Spleen (tissue), 11 donors: Measurements from ENCODE around the gene DNAJB6. TPM values are rescaled to one million over a fixed set of nuclear protein-coding genes. Genes with fewer than 3 reads are reported as not detected.

Source experiments
- DNase-seq: peaks from one replicate; pipeline ENCODE4 v3.0.0-alpha.2; 2020
- H3K27ac ChIP-seq, 8 donors: fragments of 200-600 bp; sonication (generic) in 7 of 8; 1 replicate in 4 of 8; 2 replicates in 4 of 8; pipeline versions ENCODE4 v1.5.0 to v1.8.0; 2016 to 2021; ENCODE audit warnings: inconsistent platforms in 4 of 8, mild to moderate bottlenecking in 4 of 8, moderate library complexity in 1 of 8
- H3K27me3 ChIP-seq, 7 donors: fragments of 200-600 bp; sonication (generic) in 6 of 7; replicated peaks in 1 of 7; 1 replicate in 4 of 7; 2 replicates in 3 of 7; pipeline versions ENCODE4 v1.5.0 to v1.8.0; 2016 to 2021; ENCODE audit warnings: inconsistent platforms in 3 of 7, mild to moderate bottlenecking in 1 of 7
- H3K36me3 ChIP-seq, 6 donors: fragments of 200-600 bp; sonication (generic) in 5 of 6; 1 replicate in 4 of 6; 2 replicates in 2 of 6; pipeline versions ENCODE4 v1.5.0 to v1.8.0; 2016 to 2021; ENCODE audit warnings: inconsistent platforms in 2 of 6
- H3K4me1 ChIP-seq, 6 donors: fragments of 200-600 bp; sonication (generic) in 5 of 6; 1 replicate in 3 of 6; 2 replicates in 3 of 6; pipeline versions ENCODE4 v1.5.0 to v1.8.0; 2016 to 2021; ENCODE audit warnings: inconsistent platforms in 3 of 6
- H3K4me3 ChIP-seq, 8 donors: fragments of 200-600 bp; sonication (generic) in 7 of 8; 1 replicate in 4 of 8; 2 replicates in 4 of 8; pipeline versions ENCODE4 v1.5.0 to v1.8.0; 2016 to 2021; ENCODE audit warnings: inconsistent platforms in 4 of 8, mild to moderate bottlenecking in 4 of 8, moderate library complexity in 2 of 8
- H3K9me3 ChIP-seq, 8 donors: fragments of 200-600 bp; sonication (generic) in 7 of 8; 1 replicate in 4 of 8; 2 replicates in 4 of 8; pipeline versions ENCODE4 v1.5.0 to v1.8.0; 2016 to 2021; ENCODE audit warnings: inconsistent platforms in 4 of 8
- POLR2A ChIP-seq, 3 donors: fragments of 450-650 bp; IDR thresholded peaks; one replicate each; pipeline ENCODE4 v1.5.1; 2017; ENCODE audit warnings: antibody characterized with exemption in 3 of 3, mild to moderate bottlenecking in 1 of 3
- POLR2AphosphoS5 ChIP-seq, 3 donors: sonication (generic); formaldehyde crosslinking; IDR thresholded peaks; one replicate each; pipeline ENCODE4 v1.5.1; 2017; ENCODE audit warnings: antibody characterized with exemption in 3 of 3
- WGBS, 5 donors: extraction: QIAGEN DNeasy Blood & Tissue Kit in 3 of 5; methylation state at CpG; one replicate each; pipeline versions ENCODE4 v1.1.5 to v1.1.7; 2013 to 2018; 5-methylcytosine and 5-hydroxymethylcytosine counted together
- intact Hi-C: fragments of 100-400 bp; cut with DNase I; formaldehyde crosslinking; loops from one replicate; pipeline ENCODE4 v1.15.0; 2023; ENCODE audit warnings: low total_unique reads
- polyA plus RNA-seq, 3 donors: library from polyadenylated mRNA; stranded (reverse); fragments of 200-250 nt; gene quantifications; one replicate each; pipeline ENCODE4 v1.2.1, GENCODE V29; 2013
- total RNA-seq, 7 donors: library from RNA; depleted of rRNA in 3 of 7; stranded (reverse); fragments of >200 nt in 3 of 7; fragmentation: NEBNext Ultra II Directional in 4 of 7; extraction: Animal tissue kit (Norgen Biotek cat#: 25700) in 4 of 7; gene quantifications; one replicate each; pipeline versions ENCODE4 v1.1.0 to v1.2.1, GENCODE V29; 2016 to 2021
- TF ChIP-seq, protein P1 (sequence below), 11 experiments: fragments of 200-600 bp in 7 of 11; fragments of 450-650 bp in 4 of 11; sonication (generic) in 4 of 11; IDR thresholded peaks in 8 of 11; conservative IDR thresholded peaks in 3 of 11; 1 replicate in 7 of 11; 2 replicates in 4 of 11; pipeline versions ENCODE4 v1.4.0 to v1.8.0; 2016 to 2021; ENCODE audit warnings: antibody characterized with exemption in 11 of 11, inconsistent platforms in 4 of 11, mild to moderate bottlenecking in 1 of 11
- donor health status: healthy with polysubstance abuse.
- donor health status: DM: no; HTN: no; CAD: no; lungs with moderate emphysema.
- donor health status: DM: no; HTN: no; CAD: no.
- donor health status: Bipolar disorder and iron deficiency.
- donor health status: healthy.
- donor health status: DM: no; HTN: no; CAD: no.
- donor health status: DM: yes; HTN: yes; CAD: no.

DNAJB6 gene
- total and polyA plus RNA-seq, 10 donors: 37.7 to 115 (median 92.0) TPM

DNA sequence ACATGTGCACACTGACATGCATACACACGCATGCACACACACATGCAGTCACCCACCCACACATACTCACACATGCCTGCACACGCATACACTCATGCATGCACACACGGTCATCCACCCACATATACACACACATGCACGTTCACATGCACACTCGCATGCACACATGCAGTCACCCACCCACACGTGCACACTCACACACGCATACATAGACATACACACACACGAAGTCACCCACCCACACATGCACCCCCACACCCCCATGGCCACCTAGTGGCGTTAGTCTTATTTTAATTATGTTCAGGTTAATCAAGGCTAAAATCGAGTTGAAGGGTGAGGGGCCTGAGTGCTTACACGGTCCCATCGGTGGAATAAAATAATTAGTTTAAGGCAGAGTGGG, 96.8 kb downstream of the DNAJB6 start:
- intact Hi-C loops: loop anchor here (5.0 kb wide), 1 partner anchor 444 kb away; no protein-coding TSS in a partner anchor
- peak; percentile 43 for DNase-seq
- TF ChIP-seq POLR2A (IDR thresholded peaks at IDR 0.05) (no peak), POLR2AphosphoS5 (IDR thresholded peaks at IDR 0.05) (no peak)
- Histone ChIP-seq H3K27me3 (peaks cover 0 to 8% (median 0%) of the 10 kb centered on the region in 7 donors), H3K4me1 (peaks cover 7 to 13% (median 10%) of the 10 kb centered on the region in 6 donors), H3K27ac (no peak overlapping the region), H3K9me3 (no peaks in the 10 kb centered on the region), H3K36me3 (no peaks in the 10 kb centered on the region), H3K4me3 (no peak overlapping the region)
- 81 to 86% (median 82%) methylated on average over 12 of the region's 12 CpGs for WGBS, 5 donors

DNA sequence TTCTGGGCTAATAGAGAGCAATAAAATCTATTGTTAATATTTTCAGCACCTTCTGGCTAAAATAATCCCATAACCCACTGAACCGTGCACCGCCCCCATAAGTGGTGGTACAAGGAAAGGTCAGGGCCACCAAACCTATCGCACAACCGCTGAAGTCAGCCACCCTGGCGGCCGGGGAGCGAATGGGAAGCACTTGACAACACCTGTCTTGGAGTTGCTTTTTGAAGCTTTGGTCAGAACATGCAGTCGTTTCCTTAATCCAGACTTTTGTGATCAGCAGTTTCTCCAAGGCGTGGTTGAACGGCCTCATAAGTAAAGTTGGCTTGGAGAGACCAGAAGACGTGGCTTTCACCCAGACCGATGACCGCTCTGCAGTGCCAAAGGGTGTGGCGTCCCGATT, 97.4 kb downstream of the DNAJB6 start:
- 77 to 90% (median 82%) methylated on average over 15 of the region's 15 CpGs for WGBS, 5 donors
- TF ChIP-seq POLR2A (IDR thresholded peaks at IDR 0.05) (no peak), POLR2AphosphoS5 (IDR thresholded peaks at IDR 0.05) (no peak)
- TF ChIP-seq, protein P1, sequence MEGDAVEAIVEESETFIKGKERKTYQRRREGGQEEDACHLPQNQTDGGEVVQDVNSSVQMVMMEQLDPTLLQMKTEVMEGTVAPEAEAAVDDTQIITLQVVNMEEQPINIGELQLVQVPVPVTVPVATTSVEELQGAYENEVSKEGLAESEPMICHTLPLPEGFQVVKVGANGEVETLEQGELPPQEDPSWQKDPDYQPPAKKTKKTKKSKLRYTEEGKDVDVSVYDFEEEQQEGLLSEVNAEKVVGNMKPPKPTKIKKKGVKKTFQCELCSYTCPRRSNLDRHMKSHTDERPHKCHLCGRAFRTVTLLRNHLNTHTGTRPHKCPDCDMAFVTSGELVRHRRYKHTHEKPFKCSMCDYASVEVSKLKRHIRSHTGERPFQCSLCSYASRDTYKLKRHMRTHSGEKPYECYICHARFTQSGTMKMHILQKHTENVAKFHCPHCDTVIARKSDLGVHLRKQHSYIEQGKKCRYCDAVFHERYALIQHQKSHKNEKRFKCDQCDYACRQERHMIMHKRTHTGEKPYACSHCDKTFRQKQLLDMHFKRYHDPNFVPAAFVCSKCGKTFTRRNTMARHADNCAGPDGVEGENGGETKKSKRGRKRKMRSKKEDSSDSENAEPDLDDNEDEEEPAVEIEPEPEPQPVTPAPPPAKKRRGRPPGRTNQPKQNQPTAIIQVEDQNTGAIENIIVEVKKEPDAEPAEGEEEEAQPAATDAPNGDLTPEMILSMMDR (IDR thresholded peaks at IDR 0.05 in 8 of 11, conservative IDR thresholded peaks at IDR 0.05 in 3 of 11): no peak
- intact Hi-C loops: loop anchor here (5.0 kb wide), 1 partner anchor 443 kb away; no protein-coding TSS in a partner anchor
- Histone ChIP-seq H3K27ac (no peak overlapping the region), H3K4me3 (no peak overlapping the region), H3K4me1 (peaks cover 7 to 13% (median 10%) of the 10 kb centered on the region in 6 donors), H3K9me3 (no peaks in the 10 kb centered on the region), H3K27me3 (peaks cover 0 to 8% (median 0%) of the 10 kb centered on the region in 7 donors), H3K36me3 (no peaks in the 10 kb centered on the region)
- no peak for DNase-seq

DNA sequence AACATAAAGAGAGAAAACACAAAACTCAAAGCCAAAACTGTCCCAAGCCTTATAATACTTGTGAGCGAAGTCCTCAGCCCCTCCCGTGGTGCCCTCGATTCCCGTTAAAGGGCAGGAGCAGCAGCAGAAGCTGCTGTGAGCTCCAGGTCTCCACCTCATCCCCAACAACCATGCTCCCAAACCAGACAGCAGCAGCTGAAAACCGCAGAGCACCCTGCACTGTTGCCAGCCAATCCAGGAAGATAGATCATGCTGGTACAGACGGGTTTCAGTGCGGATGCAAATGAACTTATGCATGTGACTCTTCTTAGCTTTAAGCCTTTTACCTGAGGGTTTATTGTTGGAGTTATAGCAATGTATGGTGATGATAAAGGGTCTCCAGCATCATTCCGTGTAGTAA, 97.9 kb downstream of the DNAJB6 start:
- no peaks in the 10 kb centered on the region for H3K9me3 ChIP-seq
- DNase-seq: no peak
- H3K36me3 ChIP-seq: no peaks in the 10 kb centered on the region
- no peak overlapping the region for H3K27ac ChIP-seq
- peaks cover 7 to 13% (median 10%) of the 10 kb centered on the region in 6 donors for H3K4me1 ChIP-seq
- no peak overlapping the region for H3K4me3 ChIP-seq
- intact Hi-C loops: loop anchor here (5.0 kb wide), 1 partner anchor 443 kb away; no protein-coding TSS in a partner anchor
- TF ChIP-seq POLR2AphosphoS5 (IDR thresholded peaks at IDR 0.05) (no peak), POLR2A (IDR thresholded peaks at IDR 0.05) (no peak)
- TF ChIP-seq, protein P1 (IDR thresholded peaks at IDR 0.05 in 8 of 11, conservative IDR thresholded peaks at IDR 0.05 in 3 of 11): no peak
- H3K27me3 ChIP-seq: peaks cover 0 to 8% (median 0%) of the 10 kb centered on the region in 7 donors
- 68 to 81% (median 75%) methylated on average over 7 to 8 of the region's 8 CpGs for WGBS, 5 donors

GRCh38 chr7:157436076-157436475, 99.3 kb downstream of the DNAJB6 start:
- WGBS, 5 donors: 76 to 83% (median 76%) methylated on average over 11 of the region's 11 CpGs
- intact Hi-C loops: no loop called here
- H3K27me3 ChIP-seq: peaks cover 0 to 8% (median 0%) of the 10 kb centered on the region in 7 donors

More at GRCh38 chr7:157436076-157436475, 99.3 kb downstream of the DNAJB6 start:
- Histone ChIP-seq H3K4me3 (no peak overlapping the region), H3K9me3 (no peaks in the 10 kb centered on the region), H3K4me1 (peaks cover 7 to 13% (median 10%) of the 10 kb centered on the region in 6 donors), H3K27ac (no peak overlapping the region), H3K36me3 (no peaks in the 10 kb centered on the region)
- TF ChIP-seq POLR2AphosphoS5 (IDR thresholded peaks at IDR 0.05) (no peak), POLR2A (IDR thresholded peaks at IDR 0.05) (no peak)
- TF ChIP-seq, protein P1 (IDR thresholded peaks at IDR 0.05 in 8 of 11, conservative IDR thresholded peaks at IDR 0.05 in 3 of 11): no peak
- no peak for DNase-seq
